Activated CD4-positive, alpha-beta T cell treated with anti-CD3 and anti-CD28 coated beads, Interleukin-2, Interleukin-4, amounts not matched to agents 100 ng/mL and 50 ng/mL, durations not matched to agents 16 hours and 8 hours (primary cell): Measurements from ENCODE around the gene CASP2.

Experiments
- DNase-seq: peaks from one replicate; pipeline ENCODE4 v3.0.0-alpha.2; 2020; ENCODE audit warnings: low spot score

The CASP2 gene

DNA sequence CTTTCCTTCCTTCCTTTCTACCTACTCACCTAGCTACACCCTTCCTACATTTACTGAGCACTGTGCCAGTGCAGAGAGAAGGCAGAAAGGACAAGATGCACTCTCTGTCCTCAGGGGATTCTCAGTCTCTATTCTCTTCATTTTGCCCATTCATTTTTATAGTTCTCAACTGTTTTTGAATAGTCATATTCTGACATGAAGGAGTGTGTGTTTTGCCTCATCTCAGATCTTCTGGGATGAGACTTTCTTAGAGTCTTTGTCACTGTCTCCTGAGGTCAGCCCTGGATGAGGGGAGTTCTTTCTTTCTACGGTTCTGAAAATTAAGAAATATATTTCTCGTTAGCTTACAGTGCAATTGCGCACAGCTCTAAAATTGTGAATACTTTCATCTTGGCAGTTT lies 49.1 kb downstream of the CASP2 start:
- no peak for DNase-seq

DNA sequence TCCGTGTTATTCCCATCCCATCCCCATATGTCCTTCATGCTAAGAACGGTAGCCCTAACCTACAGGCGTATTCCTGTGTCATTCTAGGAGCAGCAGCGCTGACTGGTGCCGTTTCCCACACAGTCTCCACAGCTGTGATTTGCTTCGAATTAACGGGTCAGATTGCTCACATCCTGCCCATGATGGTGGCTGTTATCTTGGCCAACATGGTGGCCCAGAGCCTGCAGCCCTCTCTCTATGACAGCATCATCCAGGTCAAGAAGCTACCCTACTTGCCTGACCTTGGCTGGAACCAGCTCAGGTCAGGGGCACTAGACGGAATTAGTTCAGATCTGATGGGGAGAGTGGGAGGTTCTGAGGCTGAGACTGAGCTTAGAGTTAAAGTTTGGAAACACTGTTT lies 53.7 kb downstream of the CASP2 start:
- DNase-seq: no peak

DNA sequence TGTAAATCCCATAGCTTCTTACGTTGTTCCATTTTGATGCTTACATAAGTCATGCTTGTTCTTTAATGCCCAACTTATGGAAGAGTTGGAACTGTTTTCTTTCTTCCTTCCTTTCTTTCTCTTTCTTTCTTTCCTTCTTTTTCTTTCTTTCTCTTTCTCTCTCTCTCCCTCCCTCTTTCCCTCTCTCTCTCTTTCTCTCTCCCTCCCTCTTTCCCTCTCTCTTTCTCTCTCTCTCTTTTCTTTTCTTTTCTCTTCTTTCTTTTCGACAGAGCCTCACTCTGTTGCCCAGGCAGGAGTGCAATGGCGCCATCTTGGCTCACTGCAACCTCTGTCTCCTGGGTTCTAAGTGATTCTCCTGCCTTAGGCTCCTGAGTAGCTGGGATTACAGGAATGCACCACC lies 55.4 kb downstream of the CASP2 start:
- DNase-seq: no peak

DNA sequence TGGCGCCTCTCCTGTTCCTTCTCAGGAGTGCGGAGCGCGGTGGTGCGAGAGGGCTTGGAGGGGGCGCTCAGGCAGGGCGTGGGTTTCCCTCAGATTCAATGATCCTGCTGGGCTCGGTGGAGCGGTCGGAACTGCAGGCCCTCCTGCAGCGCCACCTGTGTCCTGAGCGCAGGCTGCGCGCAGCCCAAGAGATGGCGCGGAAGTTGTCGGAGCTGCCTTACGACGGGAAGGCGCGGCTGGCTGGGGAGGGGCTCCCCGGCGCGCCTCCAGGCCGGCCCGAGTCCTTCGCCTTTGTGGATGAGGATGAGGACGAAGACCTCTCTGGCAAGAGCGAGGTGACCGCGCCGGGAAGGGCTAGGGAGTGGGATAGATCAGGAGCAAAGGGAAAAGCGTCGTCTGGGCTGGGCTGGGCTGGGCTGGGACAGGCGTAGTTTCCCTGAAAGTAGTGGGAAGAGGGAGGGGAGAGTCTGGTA lies 57.3 kb downstream of the CASP2 start:
- DNase-seq: peak; percentile 59

DNA sequence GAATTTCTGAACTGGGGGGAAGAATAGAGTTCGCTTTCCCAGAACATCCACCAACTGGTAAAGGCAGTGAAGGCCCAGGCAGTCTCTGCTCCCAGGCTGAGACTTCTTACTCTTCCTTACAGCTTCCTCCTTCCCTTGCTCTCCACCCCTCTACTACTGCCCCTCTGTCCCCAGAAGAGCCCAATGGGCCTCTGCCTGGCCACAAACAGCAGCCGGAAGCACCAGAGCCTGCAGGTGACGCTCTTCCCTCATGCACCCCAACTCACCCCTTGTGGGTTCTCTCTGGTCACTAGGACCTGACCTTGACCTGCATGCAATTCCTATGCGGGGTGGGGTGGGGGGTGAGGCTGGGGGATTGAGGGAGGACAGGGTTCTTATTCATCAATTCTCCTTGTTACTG lies 57.9 kb downstream of the CASP2 start:
- DNase-seq: no peak

DNA sequence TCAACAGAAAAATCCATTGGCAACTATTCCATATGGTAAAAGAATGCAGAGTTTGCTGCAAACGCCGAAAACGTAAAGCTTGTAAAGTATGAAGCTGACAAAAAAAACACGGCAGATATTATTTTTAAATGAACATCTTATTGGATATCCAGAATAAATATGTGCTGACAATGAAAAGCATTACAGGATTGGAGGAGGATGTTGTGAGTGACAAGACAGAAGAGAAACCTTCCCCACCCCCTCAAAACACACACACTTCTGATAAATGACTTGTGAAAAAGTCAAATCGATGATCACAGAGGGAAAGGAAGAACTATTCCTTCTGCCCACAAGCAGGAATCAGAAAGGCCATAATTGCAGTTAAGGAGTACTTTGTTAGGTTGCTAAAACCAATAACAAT lies 59.8 kb downstream of the CASP2 start:
- DNase-seq: no peak

DNA sequence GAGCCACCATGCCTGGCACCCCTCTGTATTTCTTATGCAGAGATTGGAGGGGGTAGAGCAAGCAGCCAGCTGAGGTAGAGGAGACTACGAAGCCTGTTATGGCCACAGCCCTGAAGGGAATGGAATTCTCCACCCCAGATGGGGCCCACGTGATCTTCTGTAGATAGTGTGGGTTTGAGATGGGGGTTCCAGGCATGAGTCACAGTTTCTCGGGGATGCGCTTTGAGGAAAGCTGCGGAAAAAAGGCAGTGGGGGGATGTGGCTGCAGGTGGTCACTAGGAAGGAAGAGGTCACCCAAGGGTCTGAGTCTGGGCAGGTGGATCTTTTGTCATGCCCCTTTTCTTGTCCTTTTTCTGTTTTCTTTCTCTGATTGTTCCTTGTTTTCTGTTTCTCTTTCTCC lies 62.9 kb downstream of the CASP2 start:
- no peak for DNase-seq

DNA sequence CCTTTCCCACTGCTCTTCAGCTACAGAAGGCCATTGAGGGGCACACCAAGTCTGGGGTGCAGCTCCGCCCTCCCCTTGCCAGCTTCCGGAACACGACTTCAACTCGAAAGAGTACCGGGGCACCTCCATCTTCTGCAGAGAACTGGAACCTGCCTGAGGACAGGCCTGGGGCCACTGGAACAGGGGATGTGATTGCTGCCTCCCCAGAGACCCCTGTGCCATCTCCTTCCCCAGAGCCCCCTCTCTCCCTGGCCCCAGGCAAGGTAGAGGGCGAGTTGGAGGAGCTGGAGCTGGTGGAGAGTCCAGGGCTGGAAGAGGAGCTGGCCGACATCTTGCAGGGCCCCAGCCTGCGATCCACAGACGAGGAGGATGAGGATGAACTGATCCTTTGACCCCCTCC lies 63.4 kb downstream of the CASP2 start:
- DNase-seq: no peak

DNA sequence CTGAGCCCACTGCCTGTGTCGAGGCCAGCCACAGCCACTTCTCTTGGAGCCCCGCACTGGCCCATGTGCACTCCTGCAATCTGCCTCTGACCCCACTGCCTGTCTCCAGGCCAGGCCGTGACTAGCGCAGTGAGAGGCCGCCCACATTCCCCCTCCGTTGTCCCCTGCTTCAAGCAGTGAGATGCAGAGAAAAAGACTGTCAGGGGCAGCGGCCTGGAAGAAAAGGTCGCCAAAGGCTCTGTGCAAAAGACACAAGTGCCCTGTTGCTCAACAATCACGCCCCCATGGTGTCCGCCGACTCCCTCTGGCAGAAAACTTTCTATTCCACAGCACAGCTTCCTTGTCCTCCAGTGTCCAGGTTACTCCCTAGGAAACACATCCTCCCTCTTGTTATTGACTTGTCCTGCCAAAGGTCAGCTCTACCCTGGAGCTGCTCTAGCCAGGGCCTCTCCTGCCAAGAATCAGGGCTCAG lies 64.4 kb downstream of the CASP2 start:
- DNase-seq: no peak

DNA sequence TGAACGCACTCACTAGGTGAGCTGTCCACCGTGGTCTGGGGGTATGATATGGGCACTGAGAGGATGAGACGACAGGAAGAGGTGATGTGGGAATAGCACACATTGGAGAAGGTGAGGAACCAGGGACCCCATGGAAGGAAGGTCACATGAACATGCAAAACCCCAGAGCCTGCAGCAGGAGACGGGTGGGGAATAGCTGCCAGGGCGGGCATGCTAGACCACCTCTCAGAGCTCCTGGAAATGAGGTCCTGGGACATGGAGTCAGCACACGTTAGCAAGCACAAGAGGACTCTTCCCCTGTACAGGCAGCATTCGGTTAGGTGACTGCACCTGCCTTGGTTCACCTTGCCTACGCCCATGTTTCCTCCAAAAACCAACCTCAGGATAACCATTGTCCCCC lies 66.2 kb downstream of the CASP2 start:
- no peak for DNase-seq

DNA sequence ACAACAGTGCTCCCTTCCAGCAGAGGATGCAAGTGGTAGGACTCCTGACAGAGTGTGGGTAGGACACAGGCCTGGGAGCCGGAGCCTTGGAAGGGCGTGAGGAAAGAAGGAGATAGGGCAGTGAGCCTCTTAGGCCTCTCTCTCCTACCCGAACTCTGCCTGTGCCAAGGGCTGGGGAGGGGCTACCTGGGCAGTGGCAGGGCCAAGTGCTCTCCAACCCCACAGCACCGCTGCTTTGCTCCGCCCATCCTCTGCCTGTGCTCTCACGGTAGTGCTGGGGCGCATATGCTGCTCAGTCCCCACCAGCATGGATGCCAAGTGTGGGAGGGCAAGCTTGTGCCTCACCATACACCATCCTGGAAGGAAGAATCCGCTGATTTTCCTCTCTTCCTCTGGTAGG lies 66.8 kb downstream of the CASP2 start:
- no peak for DNase-seq

DNA sequence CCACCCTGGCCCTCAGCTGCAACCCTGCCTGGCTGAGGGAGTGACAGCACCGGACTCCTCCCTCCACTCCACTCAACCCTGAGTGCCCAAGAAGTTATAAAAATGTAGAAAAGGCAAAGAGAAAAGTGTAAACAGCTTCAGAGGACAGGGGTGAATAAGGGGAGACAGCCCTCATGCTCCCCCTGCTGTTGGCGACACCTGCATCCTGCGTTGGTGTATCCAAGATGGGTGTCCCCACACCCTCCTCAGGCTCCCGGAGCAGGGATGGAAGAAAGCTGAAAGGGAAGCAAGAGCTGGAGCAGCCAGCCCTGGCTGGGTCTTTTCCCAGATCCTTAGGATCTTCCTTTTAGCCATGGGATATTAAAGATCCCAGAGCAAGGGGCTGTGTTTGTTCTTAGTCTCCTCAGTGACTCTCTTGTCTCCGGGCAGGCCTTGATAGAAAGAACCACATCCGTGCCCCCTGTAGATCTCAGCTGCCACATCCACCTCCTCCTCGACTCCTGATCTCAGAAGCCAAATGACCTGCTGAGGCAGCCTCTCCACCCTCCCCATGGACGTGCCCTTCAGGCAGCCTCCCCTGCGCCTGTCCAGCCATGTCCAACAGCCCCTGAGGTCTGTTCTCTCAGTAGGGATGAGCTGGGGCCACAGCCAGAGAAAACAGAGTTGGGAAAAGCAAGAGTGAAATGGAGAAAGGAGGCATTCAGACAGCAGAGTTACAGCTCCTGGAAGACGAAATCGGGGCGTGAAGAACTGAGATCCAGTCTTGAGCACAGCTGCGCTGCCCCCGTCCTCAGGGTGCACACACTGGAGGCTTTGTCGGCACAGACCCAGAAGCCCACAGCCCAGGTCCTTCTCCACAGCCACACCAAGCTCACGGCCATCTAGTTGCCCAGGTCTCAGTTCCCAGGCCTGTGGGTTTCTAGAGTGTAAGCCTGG lies 67.6 kb downstream of the CASP2 start:
- DNase-seq: no peak

DNA sequence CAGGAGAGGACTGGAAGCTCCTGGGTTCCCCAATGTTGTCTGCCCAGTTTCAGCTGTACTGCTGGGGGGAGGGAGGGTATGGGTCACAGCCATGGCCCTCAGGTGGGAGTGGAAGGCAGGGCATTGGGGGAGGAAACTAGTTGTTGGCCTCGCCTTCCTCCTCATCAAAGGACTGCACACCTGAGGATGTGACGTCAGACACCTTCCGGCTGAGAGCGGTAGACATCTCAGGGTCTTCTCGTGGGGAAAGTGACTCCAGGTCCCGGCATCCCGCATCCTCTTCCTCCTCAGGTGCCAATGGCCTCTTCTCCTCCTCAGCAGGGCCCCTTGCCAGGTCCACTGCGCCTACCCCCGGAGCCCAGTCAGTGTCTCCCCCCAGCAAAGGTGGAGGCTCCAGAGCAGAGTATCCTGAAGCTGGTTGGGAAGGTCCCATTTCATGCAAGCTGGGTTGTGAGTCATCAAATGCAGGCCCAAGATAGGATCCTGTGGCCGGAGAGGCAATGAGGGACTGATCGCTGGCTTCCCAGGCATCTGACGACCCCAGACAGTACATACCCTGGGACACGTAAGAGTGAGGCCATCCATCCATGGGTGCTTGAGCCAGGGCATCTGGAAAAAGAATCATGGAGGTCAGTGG lies 68.4 kb downstream of the CASP2 start:
- DNase-seq: no peak
